Renal cortical epithelial cell (primary cell): Measurements from ENCODE around the gene ALDH16A1. TPM values are rescaled to one million over a fixed set of nuclear protein-coding genes. Genes with fewer than 3 reads are reported as not detected.
"Not testable (repeated sequence)": the region's sequence is repeated elsewhere in the genome, so short reads cannot be mapped to it uniquely, and the experiment has no call there.

ENCODE experiments used
- DNase-seq: peaks from one replicate; pipeline ENCODE4 v3.0.0-alpha.2; 2011; ENCODE audit warnings: low read depth
- total RNA-seq: library from RNA; depleted of rRNA; stranded (reverse); fragments of >200 nt; gene quantifications from 2 replicates; pipeline ENCODE4 v1.2.3, GENCODE V29; 2014

ALDH16A1 gene
- total RNA-seq, 1 donor from 2014 or later: 30.5 TPM

GRCh38 chr19:49463960-49464740 lies 11.1 kb downstream of the ALDH16A1 start:
- DNase-seq: no peak

- no peak for DNase-seq
These were observed 12.3 kb downstream of the ALDH16A1 start for GRCh38 chr19:49465371-49465770.

- no peak for DNase-seq
These were observed 15.2 kb downstream of the ALDH16A1 start for GRCh38 chr19:49468199-49468598.

GRCh38 chr19:49468746-49469447 lies 15.9 kb downstream of the ALDH16A1 start:
- DNase-seq: no peak

GRCh38 chr19:49469828-49470614 lies 17.0 kb downstream of the ALDH16A1 start:
- DNase-seq: no peak

GRCh38 chr19:49470615-49470978 lies 17.6 kb downstream of the ALDH16A1 start:
- DNase-seq: no peak

- DNase-seq: no peak
These were observed 19.9 kb downstream of the ALDH16A1 start for GRCh38 chr19:49472936-49473335.

- not testable (repeated sequence) for DNase-seq
These were observed 20.5 kb downstream of the ALDH16A1 start for GRCh38 chr19:49473501-49473867.

GRCh38 chr19:49473868-49474541 lies 21.0 kb downstream of the ALDH16A1 start, which contains the start of gene FLT3LG:
FLT3LG (plus strand) TSS chr19:49474215; CDS start chr19:49474640, 425 bp downstream.
- peak; percentile 30 for DNase-seq

GRCh38 chr19:49474542-49474924 lies 21.5 kb downstream of the ALDH16A1 start:
- no peak for DNase-seq

GRCh38 chr19:49475191-49475917 lies 22.3 kb downstream of the ALDH16A1 start:
- no peak for DNase-seq

GRCh38 chr19:49475995-49476880 lies 23.2 kb downstream of the ALDH16A1 start:
- DNase-seq: peak; percentile 16

GRCh38 chr19:49479975-49480628 lies 27.1 kb downstream of the ALDH16A1 start:
- DNase-seq: no peak

GRCh38 chr19:49481020-49481683 lies 28.1 kb downstream of the ALDH16A1 start:
- DNase-seq: no peak

- no peak for DNase-seq
These were observed 33.2 kb downstream of the ALDH16A1 start for GRCh38 chr19:49486232-49486631.

GRCh38 chr19:49486710-49487276 lies 33.8 kb downstream of the ALDH16A1 start:
- no peak for DNase-seq

GRCh38 chr19:49487277-49488045 lies 34.4 kb downstream of the ALDH16A1 start, which contains the start of gene RPL13A:
RPL13A (plus strand) TSS chr19:49487608; CDS start chr19:49487630, 22 bp downstream.
- peak; percentile 98 for DNase-seq
